Measurements from ENCODE around the gene TTLL5.

GRCh38 chr14:75904311-75904710 is 243.3 kb downstream of the TTLL5 start:
- TF ChIP-seq CTCF (IDR thresholded peaks at IDR 0.05; ENCODE audit: low read depth, low read length, poor library complexity, severe bottlenecking) (no peak), EZH2phosphoT487 (IDR thresholded peaks at IDR 0.05; ENCODE audit: borderline replicate concordance, low read length) (no peak)

Data from DOHH2 (cell line).